ENCODE results near the gene YWHAG.
"Not testable (repeated sequence)": the region's sequence is repeated elsewhere in the genome, so short reads cannot be mapped to it uniquely, and the experiment has no call there.

Gene YWHAG

GRCh38 chr7:76296743-76297740, 61.7 kb downstream of the YWHAG start:
- no peak for DNase-seq (ENCODE audit: low read depth in 2 of 2, low spot score in 1 of 2)

GRCh38 chr7:76294344-76295024, 64.3 kb downstream of the YWHAG start:
- no peak for DNase-seq (ENCODE audit: low read depth in 2 of 2, low spot score in 1 of 2)

DNA sequence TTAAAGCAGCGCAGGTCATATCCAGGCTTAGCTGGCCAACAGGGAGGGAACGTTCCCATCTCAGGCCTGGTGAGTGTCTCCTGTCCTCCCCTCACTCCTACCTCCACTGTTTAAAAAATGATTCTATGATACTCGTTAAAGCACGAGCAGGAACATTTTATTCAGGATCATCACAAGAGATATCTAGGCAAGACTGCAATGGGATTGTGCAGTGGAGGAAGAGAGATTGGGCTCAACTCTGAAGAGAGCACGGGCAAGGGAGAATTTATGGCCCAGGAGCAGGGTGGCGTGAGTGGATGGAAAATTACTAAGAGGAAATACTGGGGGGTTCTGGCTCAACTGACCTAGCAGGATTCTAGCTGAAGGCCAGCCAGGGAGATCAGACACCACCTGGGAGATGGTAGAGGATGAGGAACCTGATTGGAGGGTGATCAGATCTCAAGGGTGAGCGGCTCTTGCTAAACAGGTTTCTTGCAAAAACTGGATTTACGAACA, 65.3 kb downstream of the YWHAG start:
- DNase-seq (ENCODE audit: low read depth in 2 of 2, low spot score in 1 of 2) = no peak

GRCh38 chr7:76292911-76293310, 65.9 kb downstream of the YWHAG start:
- not testable (repeated sequence) for DNase-seq (ENCODE audit: low read depth in 2 of 2, low spot score in 1 of 2)

- DNase-seq (ENCODE audit: low read depth in 2 of 2, low spot score in 1 of 2) = no peak
Observed at GRCh38 chr7:76292213-76292573, 66.6 kb downstream of the YWHAG start.

- peak; percentile 62 to 80 for DNase-seq (ENCODE audit: low read depth in 2 of 2, low spot score in 1 of 2)
Observed at GRCh38 chr7:76291351-76292212, 67.2 kb downstream of the YWHAG start.

DNA sequence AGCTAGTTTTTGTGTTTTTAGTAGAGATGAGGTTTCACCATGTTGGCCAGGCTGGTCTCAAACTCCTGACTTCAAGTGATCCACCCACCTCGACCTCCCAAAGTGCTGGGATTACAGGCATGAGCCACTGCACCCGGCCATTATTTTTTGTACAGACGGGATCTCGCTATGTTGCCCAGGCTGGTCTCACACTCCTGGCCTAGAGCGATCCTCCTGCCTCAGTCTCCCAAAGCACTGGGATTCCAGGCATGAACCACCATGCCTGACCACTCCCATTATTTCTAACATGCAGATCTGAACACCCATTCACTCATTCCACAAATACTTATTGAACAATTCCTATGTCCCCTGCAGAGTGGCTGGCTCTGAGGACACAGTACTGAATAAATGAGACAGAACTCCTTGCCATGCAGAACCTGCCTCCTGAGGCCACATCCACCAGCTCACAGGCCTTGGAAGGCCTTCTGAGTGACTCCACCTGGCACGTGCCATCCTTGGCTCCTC, 67.9 kb downstream of the YWHAG start:
- DNase-seq (ENCODE audit: low read depth in 2 of 2, low spot score in 1 of 2) = not testable (repeated sequence)

- DNase-seq (ENCODE audit: low read depth in 2 of 2, low spot score in 1 of 2) = no peak
Observed at GRCh38 chr7:76286842-76287403, 71.9 kb downstream of the YWHAG start.

DNA sequence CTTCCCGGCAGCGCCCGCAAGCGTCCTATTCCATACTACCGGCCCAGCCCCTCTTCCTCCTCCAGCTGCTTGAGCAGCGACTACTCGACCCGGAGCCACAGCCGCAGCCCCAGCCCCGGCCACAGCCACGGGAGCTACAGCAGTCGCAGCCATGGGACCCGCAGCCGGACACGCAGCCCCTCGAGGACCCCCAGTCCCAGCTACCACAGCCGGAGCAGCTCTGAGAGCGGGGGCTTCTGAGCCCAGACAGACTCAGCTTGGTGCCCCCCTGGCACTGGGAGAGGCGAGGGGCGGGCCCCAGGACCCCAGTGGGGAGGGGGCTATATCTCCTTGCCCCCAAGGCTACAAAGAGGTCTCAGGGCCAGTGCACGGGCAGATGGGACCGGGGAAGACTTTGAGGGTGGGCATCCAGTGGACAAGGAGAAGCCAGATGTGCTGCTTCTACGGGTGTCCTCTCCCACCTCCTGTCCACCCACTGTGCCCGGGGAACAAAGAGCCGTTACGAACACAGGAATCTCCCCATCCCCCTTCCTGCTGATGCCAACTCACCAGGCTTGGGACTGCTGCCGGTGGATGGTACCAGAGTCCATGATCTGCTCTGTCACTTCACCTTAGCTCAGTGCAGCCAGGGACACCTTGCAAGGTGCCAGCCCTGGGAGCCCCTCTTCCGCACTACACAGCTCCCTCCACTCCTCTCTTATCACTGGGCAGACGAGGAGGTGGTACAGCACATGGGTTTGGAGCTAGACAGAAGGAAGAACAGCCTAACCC, 73.0 kb downstream of the YWHAG start:
- no peak for DNase-seq (ENCODE audit: low read depth in 2 of 2, low spot score in 1 of 2)

GRCh38 chr7:76283254-76284159, 75.3 kb downstream of the YWHAG start:
- DNase-seq (ENCODE audit: low read depth in 2 of 2, low spot score in 1 of 2) = no peak

- DNase-seq (ENCODE audit: low read depth in 2 of 2, low spot score in 1 of 2) = no peak
Observed at GRCh38 chr7:76282344-76283253, 76.2 kb downstream of the YWHAG start.

DNA sequence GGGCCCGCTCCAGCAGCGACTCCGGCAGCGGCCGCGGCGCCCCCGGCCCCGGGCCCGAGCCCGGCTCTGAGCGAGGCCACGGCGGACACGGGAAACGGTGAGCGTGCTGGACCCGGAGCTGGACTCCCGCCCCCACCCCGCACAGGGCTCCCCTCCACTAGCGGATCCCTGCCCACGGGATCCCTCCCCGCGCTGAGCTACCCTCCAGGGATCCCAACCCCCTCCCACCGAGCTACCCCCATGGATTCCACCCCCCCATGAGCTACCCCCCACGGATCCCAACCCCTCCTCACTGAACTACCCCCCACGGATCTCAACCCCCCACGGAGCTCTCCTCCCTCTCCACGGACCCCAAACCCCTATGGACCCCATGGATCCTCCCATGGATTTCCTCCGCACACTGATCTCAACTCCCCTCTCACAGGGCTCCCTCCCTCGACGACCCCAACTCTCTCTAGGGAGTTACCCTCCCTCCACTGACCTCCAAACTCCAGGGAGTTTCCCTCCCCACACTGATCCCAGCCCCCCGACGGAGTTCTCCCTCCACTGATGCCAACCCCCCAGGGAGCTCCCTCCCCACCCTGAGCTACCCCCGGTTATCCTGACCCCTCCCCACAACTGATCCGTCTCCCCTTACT, 77.0 kb downstream of the YWHAG start:
- no peak for DNase-seq (ENCODE audit: low read depth in 2 of 2, low spot score in 1 of 2)

GRCh38 chr7:76281006-76281705, 77.6 kb downstream of the YWHAG start:
- no peak for DNase-seq (ENCODE audit: low read depth in 2 of 2, low spot score in 1 of 2)

DNA sequence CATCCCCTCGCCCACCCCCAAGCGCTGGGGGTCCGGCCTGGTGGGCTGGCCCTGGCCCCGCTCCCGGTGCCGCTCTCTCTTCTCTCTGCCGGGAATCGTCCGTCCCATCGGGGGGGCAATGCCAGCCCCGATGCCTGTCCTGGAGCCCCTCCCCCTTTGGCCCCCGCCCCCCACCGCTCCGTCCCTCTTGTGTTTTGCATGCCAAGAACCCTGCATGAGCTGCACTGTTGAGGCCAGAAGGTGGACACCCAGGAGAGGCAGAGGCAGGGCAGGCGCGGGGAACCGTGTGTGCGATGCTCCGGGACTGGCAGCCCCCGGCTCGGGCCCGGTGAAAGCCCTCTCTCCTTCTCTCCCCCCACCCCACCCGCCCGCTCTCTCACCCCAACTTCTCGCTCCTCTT, 78.4 kb downstream of the YWHAG start:
- DNase-seq (ENCODE audit: low read depth in 2 of 2, low spot score in 1 of 2) = no peak

- no peak for DNase-seq (ENCODE audit: low read depth in 2 of 2, low spot score in 1 of 2)
Observed at GRCh38 chr7:76278540-76278939, 80.3 kb downstream of the YWHAG start.
